GM12878 (cell line): ENCODE results near the gene ANO3. TPM values are rescaled to one million over a fixed set of nuclear protein-coding genes. Genes with fewer than 3 reads are reported as not detected.
A peak's percentile ranks its signal among the peaks of the same experiment; 100 is the strongest.

Source experiments
- ATAC-seq: fragments of 200-7000 bp; cut with Tn5 transposase; 3 replicates; pipeline ENCODE4 v1.9.1; 2020; ENCODE audit warnings: mild to moderate bottlenecking, moderate library complexity
- BruUV-seq: library from RNA; stranded (reverse); fragments of 400-500 nt; replicated peaks from 2 replicates; lab custom pipeline; 2021; lab: Mats Ljungman, UMichigan
- CTCF ChIA-PET: fragments of 300-600 bp; sonication (Branson Sonifier 250); formaldehyde crosslinking; extraction: SDS; loops from one replicate; lab custom pipeline; 2021; ENCODE audit warnings: inconsistent platforms; lab: Yijun Ruan, JAX
- POLR2A ChIA-PET: fragments of 350-600 bp; formaldehyde crosslinking; extraction: SDS; loops from one replicate; lab custom pipeline; 2021; ENCODE audit warnings: inconsistent platforms; lab: Charles Lee
- RAD21 ChIA-PET: fragments of 300-600 bp; sonication (Branson Sonifier 250); formaldehyde crosslinking; loops from one replicate; lab custom pipeline; 2023; ENCODE audit warnings: antibody characterized with exemption; ENCODE audit not compliant: unreplicated experiment; lab: Charles Lee
- SMC1A ChIA-PET: fragments of 300-600 bp; sonication (Branson Sonifier 250); formaldehyde crosslinking; loops from one replicate; lab custom pipeline; 2023; ENCODE audit not compliant: unreplicated experiment, uncharacterized antibody; lab: Charles Lee
- DNase-seq: peaks from one replicate; pipeline ENCODE4 v3.0.0-alpha.2; 2011; ENCODE audit warnings: low read depth, low spot score
- FAIRE-seq: peaks from 3 replicates; lab custom pipeline; 2011; peaks lifted over from hg19 to GRCh38; lab: Jason Lieb, UNC
- H2AFZ ChIP-seq: 2 replicates; pipeline ENCODE4 v1.6.0; 2011; ENCODE audit warnings: low read depth, low read length, control low read depth; ENCODE audit not compliant: control insufficient read depth
- H3K27ac ChIP-seq: 2 replicates; pipeline ENCODE4 v1.5.1; 2011; ENCODE audit warnings: control low read depth; ENCODE audit not compliant: control insufficient read depth, insufficient read depth
- H3K27me3 ChIP-seq, 2 experiments: replicated peaks in 1 of 2; 2 replicates each; pipeline versions ENCODE4 v1.6.0 to v1.6.1; 2011; ENCODE audit warnings: low read length in 1 of 2; ENCODE audit not compliant: control insufficient read depth in 2 of 2, insufficient read depth in 2 of 2
- H3K36me3 ChIP-seq, 2 experiments: 2 replicates each; pipeline ENCODE4 v1.5.1; 2011; ENCODE audit warnings: low read length in 1 of 2; ENCODE audit not compliant: control insufficient read depth in 2 of 2, insufficient read depth in 2 of 2
- H3K4me1 ChIP-seq: 2 replicates; pipeline ENCODE4 v1.6.1; 2011; ENCODE audit warnings: mild to moderate bottlenecking, low read length, moderate library complexity, mixed read lengths; ENCODE audit not compliant: control insufficient read depth, insufficient read depth
- H3K4me2 ChIP-seq: 2 replicates; pipeline ENCODE4 v1.6.0; 2011; ENCODE audit warnings: control low read depth; ENCODE audit not compliant: control insufficient read depth, insufficient read depth
- H3K4me3 ChIP-seq: fragments of 200-600 bp; sonication (generic); 2 replicates; pipeline ENCODE4 v1.5.1; 2016
- H3K79me2 ChIP-seq: 2 replicates; pipeline ENCODE4 v1.6.0; 2011; ENCODE audit warnings: low read length; ENCODE audit not compliant: control insufficient read depth, insufficient read depth
- H3K9ac ChIP-seq: 2 replicates; pipeline ENCODE4 v1.8.0; 2011; ENCODE audit warnings: low read length, control low read depth, mixed read lengths; ENCODE audit not compliant: control insufficient read depth, insufficient read depth
- H3K9me3 ChIP-seq: replicated peaks from 3 replicates; pipeline ENCODE4 v1.5.1; 2011; ENCODE audit warnings: mild to moderate bottlenecking, low read length; ENCODE audit not compliant: control insufficient read depth, insufficient read depth
- H4K20me1 ChIP-seq: 2 replicates; pipeline ENCODE4 v1.6.0; 2011; ENCODE audit not compliant: control insufficient read depth, insufficient read depth
- ATF2 ChIP-seq: IDR thresholded peaks from 2 replicates; pipeline ENCODE4 v1.6.1; 2012; ENCODE audit warnings: low read length, inconsistent platforms
- ATF7 ChIP-seq: fragments of 450-650 bp; IDR thresholded peaks from 2 replicates; pipeline ENCODE4 v1.6.1; 2016; ENCODE audit warnings: low read depth, mild to moderate bottlenecking
- BCL3 ChIP-seq: IDR thresholded peaks from 2 replicates; pipeline ENCODE4 v1.6.1; 2011; ENCODE audit warnings: borderline replicate concordance, low read depth, mild to moderate bottlenecking, moderate library complexity, low read length; ENCODE audit not compliant: insufficient read depth, poor library complexity, severe bottlenecking
- CHD2 ChIP-seq: IDR thresholded peaks from 2 replicates; pipeline ENCODE4 v1.6.1; 2011; ENCODE audit warnings: low read depth, low read length, improper control_type of control experiment, borderline replicate concordance
- E2F8 ChIP-seq: fragments of 450-650 bp; IDR thresholded peaks from 2 replicates; pipeline ENCODE4 v1.6.1; 2018; ENCODE audit warnings: mild to moderate bottlenecking, low read depth, moderate library complexity; ENCODE audit not compliant: partially characterized antibody
- ETV6 ChIP-seq, 2 experiments: fragments of 450-650 bp in 1 of 2; IDR thresholded peaks in 1 of 2; conservative IDR thresholded peaks in 1 of 2; 2 replicates each; pipeline ENCODE4 v1.6.1; 2014; ENCODE audit warnings: antibody characterized with exemption in 1 of 2, borderline replicate concordance in 1 of 2, low read depth in 1 of 2, mild to moderate bottlenecking in 1 of 2, moderate library complexity in 1 of 2
- FOXM1 ChIP-seq: IDR thresholded peaks from 2 replicates; pipeline ENCODE4 v1.6.1; 2012; ENCODE audit warnings: low read depth, mild to moderate bottlenecking, inconsistent platforms, low read length, moderate library complexity
- HDAC2 ChIP-seq: fragments of 200-600 bp; sonication (generic); IDR thresholded peaks from 2 replicates; pipeline ENCODE4 v1.6.1; 2017
- IKZF2 ChIP-seq, 2 experiments: fragments of 450-650 bp; IDR thresholded peaks; 2 replicates each; pipeline ENCODE4 v1.6.1; 2017; ENCODE audit warnings: mild to moderate bottlenecking in 2 of 2, moderate library complexity in 2 of 2
- KAT2A ChIP-seq: conservative IDR thresholded peaks from 2 replicates; pipeline ENCODE4 v1.6.1; 2011; ENCODE audit warnings: low read depth, low read length; ENCODE audit not compliant: control insufficient read depth
- LARP7 ChIP-seq: fragments of 450-650 bp; IDR thresholded peaks from 2 replicates; pipeline ENCODE4 v1.6.1; 2017; ENCODE audit warnings: mild to moderate bottlenecking
- MEF2B ChIP-seq: fragments of 450-650 bp; IDR thresholded peaks from 2 replicates; pipeline ENCODE4 v1.6.1; 2018; ENCODE audit warnings: mild to moderate bottlenecking, moderate library complexity; ENCODE audit not compliant: partially characterized antibody, poor library complexity, severe bottlenecking
- MTA2 ChIP-seq: fragments of 450-650 bp; IDR thresholded peaks from 2 replicates; pipeline ENCODE4 v1.6.1; 2016; ENCODE audit warnings: low read depth, mild to moderate bottlenecking, moderate library complexity
- NFIC ChIP-seq: IDR thresholded peaks from 2 replicates; pipeline ENCODE4 v1.6.1; 2012; ENCODE audit warnings: low read depth, mild to moderate bottlenecking, inconsistent platforms, low read length, moderate library complexity
- NR2C2 ChIP-seq: IDR thresholded peaks from 2 replicates; pipeline ENCODE4 v1.6.1; 2011; ENCODE audit warnings: borderline replicate concordance, low read depth; ENCODE audit not compliant: control insufficient read depth, insufficient read length
- POLR2A ChIP-seq: IDR thresholded peaks from 2 replicates; pipeline ENCODE4 v1.6.1; 2011; ENCODE audit warnings: low read depth, mild to moderate bottlenecking, low read length
- RB1 ChIP-seq: fragments of 450-650 bp; formaldehyde crosslinking; IDR thresholded peaks from 2 replicates; pipeline ENCODE4 v1.6.1; 2017; ENCODE audit warnings: mild to moderate bottlenecking, borderline replicate concordance
- RBBP5 ChIP-seq: fragments of 200-600 bp; sonication (generic); conservative IDR thresholded peaks from 2 replicates; pipeline ENCODE4 v1.6.1; 2016
- SIX5 ChIP-seq: IDR thresholded peaks from 2 replicates; pipeline ENCODE4 v1.6.1; 2011; ENCODE audit warnings: mild to moderate bottlenecking, low read depth, low read length, moderate library complexity; ENCODE audit not compliant: severe bottlenecking
- SP1 ChIP-seq: IDR thresholded peaks from one replicate; pipeline ENCODE4 v1.6.1; 2011; ENCODE audit warnings: low read depth, low read length
- STAT1 ChIP-seq: fragments of 450-650 bp; conservative IDR thresholded peaks from 2 replicates; pipeline ENCODE4 v1.6.1; 2014; ENCODE audit warnings: antibody characterized with exemption, mild to moderate bottlenecking
- YBX1 ChIP-seq: fragments of 450-650 bp; IDR thresholded peaks from 2 replicates; pipeline ENCODE4 v1.6.1; 2016; ENCODE audit warnings: antibody characterized with exemption
- WGBS: methylation state at CpG from one replicate; pipeline ENCODE4 v1.1.6; 2016; ENCODE audit warnings: low lambda C conversion rate; ENCODE audit not compliant: insufficient replicate concordance, insufficient coverage; ENCODE audit errors: missing lambda C conversion rate; 5-methylcytosine and 5-hydroxymethylcytosine counted together
- in situ Hi-C: fragments of 300-500 bp; cut with MboI; formaldehyde crosslinking; loops from 9 replicates; pipeline ENCODE4 v1.14.3; 2018; ENCODE audit warnings: mixed read lengths
- intact Hi-C: fragments of 100-400 bp; cut with micrococcal nuclease; formaldehyde crosslinking; loops from one replicate; pipeline ENCODE4 v1.14.2; 2022; ENCODE audit not compliant: unreplicated experiment
- polyA plus RNA-seq, 11 experiments: library from polyadenylated mRNA; depleted of rRNA in 4 of 11; unstranded in 6 of 11; stranded (reverse) in 5 of 11; fragments of >200 nt; fragmentation: Nextera tagmentation in 4 of 11; fragmentation: Illumina TruSeq in 1 of 11; extraction: Ambion mirVana in 4 of 11; extraction: Trizol in 1 of 11; gene quantifications; 1 replicate in 1 of 11; 2 replicates in 10 of 11; pipeline versions ENCODE4 v1.2.1 to v1.2.3, GENCODE V29; 2011 to 2016; ENCODE audit warnings: inconsistent platforms in 2 of 11, missing spikeins in 2 of 11, low read depth in 1 of 11
- total RNA-seq, 4 experiments: library from RNA; depleted of rRNA in 3 of 4; stranded (reverse); fragments of >200 nt in 3 of 4; fragmentation: Illumina TruSeq in 1 of 4; extraction: Trizol in 1 of 4; gene quantifications; 2 replicates each; pipeline versions ENCODE4 v1.2.1 to v1.2.3, GENCODE V29; 2013 to 2021

Gene ANO3
- total and polyA plus RNA-seq, 10 of the 15 experiments (the other 5 are each of a cell fraction or from before 2014, with no cell fraction given), result 0.13 to 5.9 (median 0.44) TPM

GRCh38 chr11:26483108-26483507, 151.2 kb downstream of the ANO3 start:
- ChIA-PET SMC1A (no interaction called here), RAD21 (no interaction called here), POLR2A (no interaction called here), CTCF (interaction anchor here (1.7 kb wide), 1 partner anchor 68 kb away, joined by 4 read pairs; no protein-coding TSS in a partner anchor)
- no peak for DNase-seq
- peak; percentile 54 for ATAC-seq
- Histone ChIP-seq H3K4me1 (no peaks in the 10 kb centered on the region), H3K79me2 (no peaks in the 10 kb centered on the region), H3K27me3 (no peaks in the 10 kb centered on the region), H3K36me3 (no peaks in the 10 kb centered on the region), H2AFZ (no peak overlapping the region), H3K4me3 (no peak overlapping the region), H3K9ac (no peak overlapping the region), H3K27ac (no peak overlapping the region), H3K4me2 (no peak overlapping the region), H3K9me3 (no peaks in the 10 kb centered on the region; the same call in 2 of the 3 replicates), H4K20me1 (no peaks in the 10 kb centered on the region)
- no TSS peak for BruUV-seq
- intact Hi-C loops, result no loop called here
- 0% methylated on average over 2 of the region's 2 CpGs for WGBS
- no peak for FAIRE-seq
- in situ Hi-C loops, result no loop called here
- no peak for TF ChIP-seq NR2C2
- TF ChIP-seq MEF2B, result peak; percentile 76
- peak; percentile 89 for TF ChIP-seq ATF2
- TF ChIP-seq NFIC, result peak; percentile 86
- TF ChIP-seq CHD2, result no peak
- TF ChIP-seq LARP7, result no peak
- TF ChIP-seq BCL3, result peak; percentile 63
- TF ChIP-seq SP1, result no peak
- no peak for TF ChIP-seq ETV6 (conservative IDR thresholded peaks at IDR 0.05 in 1 of 2, IDR thresholded peaks at IDR 0.05 in 1 of 2; ENCODE audit: borderline replicate concordance in 1 of 2, low read depth in 1 of 2)
- no peak for TF ChIP-seq HDAC2
- no peak for TF ChIP-seq YBX1
- peak; percentile 86 for TF ChIP-seq ATF7
- TF ChIP-seq E2F8, result no peak
- TF ChIP-seq KAT2A, result no peak
- peak; percentile 72; the same call in 1 of the 2 replicates for TF ChIP-seq FOXM1
- no peak for TF ChIP-seq STAT1
- TF ChIP-seq IKZF2 (IDR thresholded peaks at IDR 0.05), result peak; percentile 39 to 58; a peak in 3 of 4 replicates
- no peak for TF ChIP-seq POLR2A
- TF ChIP-seq SIX5, result no peak
- TF ChIP-seq RBBP5, result no peak
- no peak for TF ChIP-seq RB1
- TF ChIP-seq MTA2, result 0 out of 2 replicates have a peak, but pooled peaks have one; percentile 20
